Activated B cell treated with CpG ODN at 0.5 μM for 24 hours (primary cell): ENCODE measurements around the gene PLA2G5. TPM values are rescaled to one million over a fixed set of nuclear protein-coding genes. Genes with fewer than 3 reads are reported as not detected.

ENCODE experiments used
- ATAC-seq: fragments of 200-7000 bp; cut with Tn5 transposase; one replicate; pipeline ENCODE4 v1.10.0; 2021; ENCODE audit warnings: low read depth, mild to moderate bottlenecking, moderate library complexity
- CTCF ChIA-PET: fragments of 350-600 bp; sonication (Branson Sonifier 250); formaldehyde crosslinking; loops from one replicate; lab custom pipeline; 2021; ENCODE audit warnings: antibody characterized with exemption; lab: Charles Lee
- POLR2A ChIA-PET: fragments of 350-600 bp; sonication (Branson Sonifier 250); formaldehyde crosslinking; loops from one replicate; lab custom pipeline; 2021; ENCODE audit warnings: antibody characterized with exemption; lab: Charles Lee
- DNase-seq: peaks from one replicate; pipeline ENCODE4 v3.0.0; 2022
- H3K27ac Mint-ChIP-seq: one replicate; pipeline ENCODE4 v1.8.0; 2020; ENCODE audit warnings: mixed read lengths
- H3K27me3 Mint-ChIP-seq: one replicate; pipeline ENCODE4 v1.8.0; 2021; ENCODE audit warnings: mixed read lengths
- H3K36me3 Mint-ChIP-seq: one replicate; pipeline ENCODE4 v1.8.0; 2021; ENCODE audit warnings: low read depth, mixed read lengths
- H3K4me1 Mint-ChIP-seq: one replicate; pipeline ENCODE4 v1.8.0; 2021; ENCODE audit warnings: mixed read lengths
- H3K4me3 Mint-ChIP-seq: one replicate; pipeline ENCODE4 v1.8.0; 2020; ENCODE audit warnings: mild to moderate bottlenecking, mixed read lengths
- H3K9me3 Mint-ChIP-seq: one replicate; pipeline ENCODE4 v1.8.0; 2020; ENCODE audit warnings: mixed read lengths
- intact Hi-C: fragments of 100-400 bp; cut with micrococcal nuclease; formaldehyde crosslinking; loops from one replicate; pipeline ENCODE4 v1.15.1; 2024
- total RNA-seq: library from RNA; stranded (reverse); gene quantifications from 2 replicates; pipeline ENCODE4 v1.2.3, GENCODE V29; 2022
- TF ChIP-seq, protein P1 (sequence below): fragments of 200-600 bp; IDR thresholded peaks from one replicate; pipeline ENCODE4 v1.8.0; 2022; ENCODE audit warnings: antibody characterized with exemption, mild to moderate bottlenecking

Gene PLA2G5
- total RNA-seq, 1 donor from 2014 or later = not detected

DNA sequence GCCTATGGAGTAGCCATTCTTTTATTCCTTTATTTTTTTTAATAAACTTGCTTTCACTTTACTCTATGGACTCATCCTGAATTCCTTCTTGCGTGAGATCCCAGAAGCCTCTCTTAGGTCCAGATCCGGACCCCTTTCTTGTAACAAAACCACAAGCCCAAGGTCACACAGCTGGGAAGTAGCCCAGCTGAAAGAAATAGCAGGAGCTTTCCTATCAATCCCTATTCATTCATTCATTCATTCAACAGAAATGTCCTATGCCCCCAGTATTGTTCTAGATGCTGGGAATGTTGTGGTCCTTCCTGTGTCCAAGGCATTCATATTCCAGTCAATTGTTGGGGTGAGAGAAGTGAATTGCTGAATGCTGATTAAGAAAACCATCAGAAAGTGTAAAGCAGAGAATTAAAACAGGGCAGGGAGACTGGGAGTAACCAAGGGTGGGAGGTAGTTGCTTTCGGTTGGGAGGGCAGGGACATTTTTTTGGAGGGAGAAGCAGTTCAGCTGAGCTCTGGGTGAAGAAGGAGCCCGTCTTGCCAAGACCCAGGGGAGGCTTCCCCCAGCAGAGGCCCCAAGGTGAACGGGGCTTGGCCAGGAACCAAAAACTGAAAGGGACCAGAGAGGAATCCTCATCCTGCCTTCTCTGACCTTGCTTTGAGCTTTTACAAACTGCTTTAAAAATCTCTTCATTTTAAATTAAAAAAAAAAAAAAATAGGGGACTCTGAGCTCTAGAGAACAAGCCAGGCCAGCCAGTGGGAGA, 38.6 kb downstream of the PLA2G5 start:
- CTCF ChIA-PET = no interaction called here
- no peak for DNase-seq
- H3K4me1 Mint-ChIP-seq = no peaks in the 10 kb centered on the region
- TF ChIP-seq, protein P1, sequence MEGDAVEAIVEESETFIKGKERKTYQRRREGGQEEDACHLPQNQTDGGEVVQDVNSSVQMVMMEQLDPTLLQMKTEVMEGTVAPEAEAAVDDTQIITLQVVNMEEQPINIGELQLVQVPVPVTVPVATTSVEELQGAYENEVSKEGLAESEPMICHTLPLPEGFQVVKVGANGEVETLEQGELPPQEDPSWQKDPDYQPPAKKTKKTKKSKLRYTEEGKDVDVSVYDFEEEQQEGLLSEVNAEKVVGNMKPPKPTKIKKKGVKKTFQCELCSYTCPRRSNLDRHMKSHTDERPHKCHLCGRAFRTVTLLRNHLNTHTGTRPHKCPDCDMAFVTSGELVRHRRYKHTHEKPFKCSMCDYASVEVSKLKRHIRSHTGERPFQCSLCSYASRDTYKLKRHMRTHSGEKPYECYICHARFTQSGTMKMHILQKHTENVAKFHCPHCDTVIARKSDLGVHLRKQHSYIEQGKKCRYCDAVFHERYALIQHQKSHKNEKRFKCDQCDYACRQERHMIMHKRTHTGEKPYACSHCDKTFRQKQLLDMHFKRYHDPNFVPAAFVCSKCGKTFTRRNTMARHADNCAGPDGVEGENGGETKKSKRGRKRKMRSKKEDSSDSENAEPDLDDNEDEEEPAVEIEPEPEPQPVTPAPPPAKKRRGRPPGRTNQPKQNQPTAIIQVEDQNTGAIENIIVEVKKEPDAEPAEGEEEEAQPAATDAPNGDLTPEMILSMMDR = no peak
- intact Hi-C loops = no loop called here
- no peak overlapping the region for H3K4me3 Mint-ChIP-seq
- POLR2A ChIA-PET = no interaction called here
- ATAC-seq = no peak
- H3K27me3 Mint-ChIP-seq = no peaks in the 10 kb centered on the region
- H3K27ac Mint-ChIP-seq = no peak overlapping the region
- H3K36me3 Mint-ChIP-seq = no peaks in the 10 kb centered on the region
- H3K9me3 Mint-ChIP-seq = no peaks in the 10 kb centered on the region

DNA sequence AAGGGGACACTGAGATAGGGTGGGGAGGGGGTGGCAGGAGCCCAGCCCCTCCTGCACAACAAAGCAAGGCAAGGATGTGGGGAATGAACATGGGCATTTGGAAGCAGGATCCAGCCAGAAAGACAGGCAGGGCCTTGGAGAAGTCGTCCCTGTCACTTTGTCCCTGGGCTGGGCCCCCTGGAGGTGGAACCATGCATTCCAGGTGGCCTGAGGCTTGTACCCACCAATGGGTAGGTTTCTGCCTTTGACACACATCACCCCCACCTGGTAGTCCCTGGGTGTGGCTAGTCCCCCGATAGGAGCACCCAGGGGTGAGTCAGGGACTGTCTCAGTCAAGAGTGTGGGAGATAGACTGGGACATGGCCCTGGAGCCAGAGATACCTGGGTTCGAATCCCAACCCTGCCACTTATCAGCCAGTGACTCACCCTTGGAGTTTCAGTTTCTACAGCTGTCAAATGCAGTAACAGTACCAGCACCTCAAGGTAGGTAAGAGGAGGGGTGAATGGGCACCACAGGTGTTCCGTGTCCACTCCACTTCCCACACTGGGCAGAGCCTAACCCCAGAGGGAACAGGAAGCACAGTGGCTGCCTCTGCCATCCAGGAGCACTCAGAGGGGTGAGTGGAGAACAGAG, 39.3 kb downstream of the PLA2G5 start:
- Mint-ChIP-seq H3K36me3 (no peaks in the 10 kb centered on the region), H3K4me1 (no peaks in the 10 kb centered on the region), H3K27ac (no peak overlapping the region), H3K27me3 (no peaks in the 10 kb centered on the region), H3K4me3 (no peak overlapping the region), H3K9me3 (no peaks in the 10 kb centered on the region)
- intact Hi-C loops = no loop called here
- CTCF ChIA-PET = no interaction called here
- TF ChIP-seq, protein P1 = no peak
- DNase-seq = no peak
- POLR2A ChIA-PET = no interaction called here
- ATAC-seq = no peak

DNA sequence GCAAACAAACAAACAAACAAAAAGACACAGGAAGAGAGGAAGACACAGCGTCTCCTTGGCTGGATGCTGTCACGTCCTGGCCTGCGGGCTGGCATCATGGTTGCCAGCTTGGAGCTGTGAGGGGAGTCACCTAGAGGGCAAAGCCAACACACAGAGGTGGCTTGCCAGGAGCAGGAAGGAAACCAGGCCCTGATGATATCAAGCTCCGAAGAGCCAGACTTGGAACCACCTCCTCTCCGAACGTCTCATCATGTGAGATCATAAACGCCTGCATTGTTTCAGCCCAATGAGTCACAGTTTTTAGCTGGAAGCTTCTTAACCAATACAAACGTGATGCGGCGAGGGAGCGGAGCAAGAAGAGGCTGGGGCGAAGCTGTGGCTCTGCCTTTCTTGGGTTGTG, 40.7 kb downstream of the PLA2G5 start:
- H3K27me3 Mint-ChIP-seq = no peaks in the 10 kb centered on the region
- H3K4me3 Mint-ChIP-seq = no peak overlapping the region
- no peak for DNase-seq
- CTCF ChIA-PET = no interaction called here
- intact Hi-C loops = no loop called here
- ATAC-seq = no peak
- POLR2A ChIA-PET = no interaction called here
- no peaks in the 10 kb centered on the region for H3K9me3 Mint-ChIP-seq
- TF ChIP-seq, protein P1 = no peak
- no peaks in the 10 kb centered on the region for H3K4me1 Mint-ChIP-seq
- no peaks in the 10 kb centered on the region for H3K36me3 Mint-ChIP-seq
- H3K27ac Mint-ChIP-seq = no peak overlapping the region

DNA sequence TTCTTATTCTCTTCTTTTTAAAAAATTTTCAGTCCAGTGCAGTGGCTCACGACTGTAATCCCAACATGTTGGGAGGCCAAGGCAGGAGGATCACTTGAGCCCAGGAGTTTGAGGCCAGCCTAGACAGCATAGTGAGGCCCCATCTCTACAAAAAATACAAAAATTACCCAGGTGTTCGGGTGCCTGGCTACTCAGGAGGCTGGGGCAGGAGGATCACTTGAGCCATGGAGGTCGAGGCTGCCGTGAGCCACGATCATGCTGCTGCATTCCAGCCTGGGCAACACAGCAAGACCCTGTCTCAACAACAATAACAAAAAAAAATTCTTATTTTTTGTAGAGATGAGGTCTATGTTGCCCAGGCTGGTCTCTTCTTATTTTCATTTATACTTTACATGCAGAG, 41.5 kb downstream of the PLA2G5 start:
- CTCF ChIA-PET = no interaction called here
- ATAC-seq = no peak
- no peaks in the 10 kb centered on the region for H3K9me3 Mint-ChIP-seq
- TF ChIP-seq, protein P1 = no peak
- no peaks in the 10 kb centered on the region for H3K36me3 Mint-ChIP-seq
- intact Hi-C loops = no loop called here
- H3K27ac Mint-ChIP-seq = no peak overlapping the region
- DNase-seq = no peak
- no peaks in the 10 kb centered on the region for H3K4me1 Mint-ChIP-seq
- no peak overlapping the region for H3K4me3 Mint-ChIP-seq
- POLR2A ChIA-PET = no interaction called here
- no peaks in the 10 kb centered on the region for H3K27me3 Mint-ChIP-seq

DNA sequence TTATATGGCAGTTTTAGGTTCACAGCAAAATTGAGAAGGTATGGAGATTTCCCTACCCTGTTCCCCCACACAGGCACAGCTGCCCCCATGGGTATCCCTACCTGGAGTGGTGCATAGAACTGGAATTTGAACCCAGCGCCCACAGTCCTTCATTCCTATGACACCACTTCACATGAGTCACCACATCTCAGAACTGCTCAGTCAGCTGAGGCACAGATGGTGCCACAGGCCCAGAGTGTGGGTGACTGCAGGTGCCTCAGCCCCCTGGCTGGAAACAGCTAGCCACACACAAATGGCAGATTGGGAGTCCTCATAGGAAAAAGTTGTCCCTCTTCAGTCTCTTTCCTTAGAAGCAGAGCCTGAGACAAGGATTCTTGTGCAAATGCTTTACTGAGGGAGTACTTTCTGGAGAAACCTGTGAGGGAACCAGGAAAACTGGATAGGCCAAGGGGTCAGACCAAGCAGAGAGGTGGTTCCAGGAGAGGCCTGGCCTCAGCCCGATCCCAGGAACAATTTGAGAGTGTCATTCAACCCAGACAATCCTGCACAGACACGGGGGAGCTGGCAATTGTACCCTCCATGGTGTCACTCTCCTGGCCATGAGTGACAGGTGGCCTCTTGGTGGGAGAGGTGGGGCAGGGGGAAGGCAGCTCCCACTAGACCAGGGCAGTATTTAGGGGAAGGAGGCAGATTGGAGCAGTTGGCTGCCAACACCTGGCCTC, 42.4 kb downstream of the PLA2G5 start:
- ATAC-seq (no peak), DNase-seq (no peak)
- Mint-ChIP-seq H3K4me3 (no peak overlapping the region), H3K36me3 (no peaks in the 10 kb centered on the region), H3K4me1 (peaks cover 6% of the 10 kb centered on the region), H3K27ac (no peak overlapping the region), H3K9me3 (no peaks in the 10 kb centered on the region), H3K27me3 (no peaks in the 10 kb centered on the region)
- intact Hi-C loops = no loop called here
- POLR2A ChIA-PET = no interaction called here
- TF ChIP-seq, protein P1 = no peak
- CTCF ChIA-PET = no interaction called here
